OCI-LY7 (cell line): ENCODE data around the gene PON1.

ENCODE experiments used
- CTCF ChIP-seq: fragments of 200-600 bp; sonication (generic); conservative IDR thresholded peaks from 2 replicates; pipeline ENCODE4 v1.5.1; 2014; ENCODE audit warnings: mild to moderate bottlenecking, antibody characterized with exemption, low read length, moderate library complexity, mixed read lengths
- EZH2phosphoT487 ChIP-seq: fragments of 200-600 bp; sonication (generic); IDR thresholded peaks from 2 replicates; pipeline ENCODE4 v1.6.1; 2018; ENCODE audit warnings: low read depth, borderline replicate concordance, mild to moderate bottlenecking, mixed run types, antibody characterized with exemption, low read length, moderate library complexity, mixed read lengths

DNA sequence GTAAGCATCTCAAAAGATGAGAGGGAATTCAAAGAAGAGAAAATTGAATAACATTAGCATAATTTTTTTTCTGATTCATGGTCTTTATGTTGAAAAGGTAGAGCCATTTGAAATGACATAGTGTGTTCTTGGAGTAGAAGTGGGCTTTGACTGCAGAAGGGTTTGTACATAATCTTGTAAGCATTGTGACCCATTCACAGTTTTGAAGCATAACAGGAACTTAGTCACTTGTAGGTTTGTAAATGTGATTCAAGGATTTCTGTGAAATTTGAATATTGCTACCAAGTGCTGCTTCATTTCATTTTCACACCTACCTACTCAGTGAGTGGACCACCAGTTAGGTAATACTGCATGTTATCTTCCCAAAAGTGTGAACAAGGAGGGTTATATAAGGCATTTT, 68.6 kb downstream of the PON1 start:
- TF ChIP-seq CTCF (no peak), EZH2phosphoT487 (no peak)
